Esophagus muscularis mucosa (tissue), 4 donors: ENCODE measurements around the gene HADHA. TPM values are rescaled to one million over a fixed set of nuclear protein-coding genes. Genes with fewer than 3 reads are reported as not detected.
A peak's percentile ranks its signal among the peaks of the same experiment; 100 is the strongest.

ENCODE experiments used
- DNase-seq: peaks from one replicate; pipeline ENCODE4 v3.0.0-alpha.2; 2017; ENCODE audit errors: extremely low spot score
- H3K27ac ChIP-seq, 4 donors: fragments of 200-600 bp; sonication (generic); replicated peaks in 1 of 4; 1 replicate in 3 of 4; 2 replicates in 1 of 4; pipeline ENCODE4 v1.5.1; 2016 to 2019; ENCODE audit warnings: mild to moderate bottlenecking in 1 of 4
- H3K27me3 ChIP-seq, 4 donors: fragments of 200-600 bp; sonication (generic); one replicate each; pipeline versions ENCODE4 v1.5.1 to v1.6.0; 2016 to 2019
- H3K36me3 ChIP-seq, 4 donors: fragments of 200-600 bp; sonication (generic); one replicate each; pipeline ENCODE4 v1.5.1; 2016 to 2019
- H3K4me1 ChIP-seq, 4 donors: fragments of 200-600 bp; sonication (generic); one replicate each; pipeline ENCODE4 v1.5.1; 2016 to 2019
- H3K4me3 ChIP-seq, 4 donors: fragments of 200-600 bp; sonication (generic); 1 replicate in 2 of 4; 2 replicates in 2 of 4; pipeline ENCODE4 v1.5.1; 2016 to 2019; ENCODE audit warnings: mild to moderate bottlenecking in 4 of 4, moderate library complexity in 1 of 4
- H3K9me3 ChIP-seq, 4 donors: fragments of 200-600 bp; sonication (generic); 1 replicate in 3 of 4; 2 replicates in 1 of 4; pipeline ENCODE4 v1.5.1; 2016 to 2019
- CTCF ChIP-seq, 3 experiments: fragments of 200-600 bp in 2 of 3; fragments of 450-650 bp in 1 of 3; sonication (generic) in 2 of 3; IDR thresholded peaks; one replicate each; pipeline ENCODE4 v1.5.1; 2017 to 2019; ENCODE audit warnings: antibody characterized with exemption in 3 of 3, mild to moderate bottlenecking in 2 of 3, moderate library complexity in 1 of 3
- EP300 ChIP-seq: sonication (generic); formaldehyde crosslinking; IDR thresholded peaks from one replicate; pipeline ENCODE4 v1.6.1; 2017; ENCODE audit warnings: antibody characterized with exemption
- POLR2A ChIP-seq: fragments of 450-650 bp; IDR thresholded peaks from one replicate; pipeline ENCODE4 v1.6.1; 2017; ENCODE audit warnings: antibody characterized with exemption, moderate library complexity, mild to moderate bottlenecking, low read depth
- POLR2AphosphoS5 ChIP-seq, 2 donors: sonication (generic); formaldehyde crosslinking; IDR thresholded peaks; one replicate each; pipeline ENCODE4 v1.6.1; 2017; ENCODE audit warnings: antibody characterized with exemption in 2 of 2
- WGBS: methylation state at CpG from one replicate; pipeline ENCODE4 v1.1.5; 2018; 5-methylcytosine and 5-hydroxymethylcytosine counted together
- intact Hi-C: fragments of 100-400 bp; cut with DNase I; formaldehyde crosslinking; loops from one replicate; pipeline ENCODE4 v1.15.1; 2023
- total RNA-seq, 4 donors: library from RNA; depleted of rRNA; stranded (reverse); fragments of >200 nt; gene quantifications; one replicate each; pipeline versions ENCODE4 v1.1.0 to v1.2.1, GENCODE V29; 2016

Gene HADHA
- total RNA-seq, 4 donors from 2014 or later: 155 to 266 (median 175) TPM

GRCh38 chr2:26193578-26194231, 50.7 kb downstream of the HADHA start:
- Histone ChIP-seq H3K27me3 (no peaks in the 10 kb centered on the region), H3K4me1 (peaks cover 0 to 16% (median 3%) of the 10 kb centered on the region in 4 donors), H3K36me3 (peaks cover 66 to 92% (median 89%) of the 10 kb centered on the region in 4 donors), H3K27ac (no peak overlapping the region), H3K4me3 (no peak overlapping the region), H3K9me3 (no peaks in the 10 kb centered on the region)
- WGBS: 94% methylated on average over 9 of the region's 10 CpGs
- intact Hi-C loops: no loop called here
- TF ChIP-seq CTCF (IDR thresholded peaks at IDR 0.05): no peak
- no peak for TF ChIP-seq EP300
- no peak for TF ChIP-seq POLR2AphosphoS5 (IDR thresholded peaks at IDR 0.05)
- no peak for TF ChIP-seq POLR2A
- DNase-seq: no peak

GRCh38 chr2:26191316-26192159, 52.9 kb downstream of the HADHA start:
- intact Hi-C loops: no loop called here
- Histone ChIP-seq H3K36me3 (peaks cover 45 to 75% (median 70%) of the 10 kb centered on the region in 4 donors), H3K4me1 (peaks cover 0 to 10% (median under 1%) of the 10 kb centered on the region in 4 donors), H3K9me3 (no peaks in the 10 kb centered on the region), H3K4me3 (no peak overlapping the region), H3K27me3 (no peaks in the 10 kb centered on the region), H3K27ac (no peak overlapping the region)
- DNase-seq: no peak
- TF ChIP-seq CTCF (IDR thresholded peaks at IDR 0.05) (no peak), POLR2A (no peak), EP300 (no peak), POLR2AphosphoS5 (IDR thresholded peaks at IDR 0.05) (no peak)
- 77% methylated on average over 20 of the region's 20 CpGs for WGBS

GRCh38 chr2:26190369-26190768, 54.1 kb downstream of the HADHA start:
- H3K9me3 ChIP-seq: no peaks in the 10 kb centered on the region
- intact Hi-C loops: no loop called here
- H3K4me1 ChIP-seq: peaks cover 0 to 21% (median 11%) of the 10 kb centered on the region in 4 donors
- no peak for DNase-seq
- no peak for TF ChIP-seq CTCF (IDR thresholded peaks at IDR 0.05)
- TF ChIP-seq POLR2A: no peak
- TF ChIP-seq EP300: no peak
- no peak for TF ChIP-seq POLR2AphosphoS5 (IDR thresholded peaks at IDR 0.05)
- H3K27me3 ChIP-seq: no peaks in the 10 kb centered on the region
- peak overlapping the region in 2 of 4 donors; percentile 14 to 47 for H3K27ac ChIP-seq
- H3K36me3 ChIP-seq: peaks cover 38 to 64% (median 58%) of the 10 kb centered on the region in 4 donors
- no peak overlapping the region for H3K4me3 ChIP-seq
- WGBS: 92% methylated on average over 7 of the region's 7 CpGs

- WGBS: 82% methylated on average over 4 of the region's 4 CpGs
- H3K9me3 ChIP-seq: no peaks in the 10 kb centered on the region
- no peak for DNase-seq
- peaks cover 34 to 57% (median 52%) of the 10 kb centered on the region in 4 donors for H3K36me3 ChIP-seq
- peak overlapping the region in 2 of 4 donors; percentile 14 to 47 for H3K27ac ChIP-seq
- H3K4me3 ChIP-seq: no peak overlapping the region
- TF ChIP-seq CTCF (IDR thresholded peaks at IDR 0.05) (no peak), POLR2A (no peak), EP300 (no peak), POLR2AphosphoS5 (IDR thresholded peaks at IDR 0.05) (no peak)
- intact Hi-C loops: no loop called here
- peaks cover 0 to 25% (median 15%) of the 10 kb centered on the region in 4 donors for H3K4me1 ChIP-seq
- H3K27me3 ChIP-seq: no peaks in the 10 kb centered on the region
These were observed 54.7 kb downstream of the HADHA start for GRCh38 chr2:26189751-26190150.
